A673 (cell line): Measurements from ENCODE around the gene GCN1.

ENCODE experiments used
- CTCF ChIP-seq: fragments of 300-800, 200-600 bp; sonication (generic); conservative IDR thresholded peaks from 2 replicates; pipeline ENCODE4 v1.5.1; 2017; ENCODE audit warnings: low read depth, mild to moderate bottlenecking, antibody characterized with exemption, low read length, moderate library complexity, mixed read lengths
- EZH2 ChIP-seq: fragments of 200-600 bp; sonication (generic); IDR thresholded peaks from 2 replicates; pipeline ENCODE4 v1.6.1; 2017; ENCODE audit warnings: borderline replicate concordance, low read depth, mild to moderate bottlenecking, mixed read lengths, antibody characterized with exemption, low read length; ENCODE audit not compliant: poor library complexity, severe bottlenecking

- TF ChIP-seq CTCF (no peak), EZH2 (no peak)
Observed at GRCh38 chr12:120227233-120228040, 32.9 kb upstream of the GCN1 start.
